HFFc6 (cell line): Measurements from ENCODE around the gene COX7B2. TPM values are rescaled to one million over a fixed set of nuclear protein-coding genes. Genes with fewer than 3 reads are reported as not detected.
A peak's percentile ranks its signal among the peaks of the same experiment; 100 is the strongest.

ENCODE experiments used
- DNase-seq: peaks from one replicate; pipeline ENCODE4 v3.0.0-alpha.2; 2018
- H3K27ac Mint-ChIP-seq: 2 replicates; pipeline ENCODE4 v1.8.0; 2020; ENCODE audit warnings: mild to moderate bottlenecking, mixed read lengths
- H3K27me3 Mint-ChIP-seq: 2 replicates; pipeline ENCODE4 v1.8.0; 2021; ENCODE audit warnings: mild to moderate bottlenecking, moderate library complexity, mixed read lengths; ENCODE audit not compliant: insufficient read depth
- H3K36me3 Mint-ChIP-seq: 2 replicates; pipeline ENCODE4 v1.8.0; 2021; ENCODE audit warnings: low read depth, mixed read lengths
- H3K4me1 Mint-ChIP-seq: 2 replicates; pipeline ENCODE4 v1.8.0; 2020; ENCODE audit warnings: low read depth, mixed read lengths
- H3K4me3 Mint-ChIP-seq: 2 replicates; pipeline ENCODE4 v1.8.0; 2020; ENCODE audit warnings: mild to moderate bottlenecking, moderate library complexity, mixed read lengths
- H3K9me3 Mint-ChIP-seq: 2 replicates; pipeline ENCODE4 v1.8.0; 2020; ENCODE audit warnings: mild to moderate bottlenecking, mixed read lengths
- total RNA-seq, 6 experiments: library from RNA; stranded (reverse); fragmentation: NEBNext Ultra II Directional; extraction: Animal tissue kit (Norgen Biotek cat#: 25700); gene quantifications; 2 replicates in 1 of 6; 3 replicates in 5 of 6; pipeline ENCODE4 v1.2.3, GENCODE V29; 2021
- TF ChIP-seq, protein P1 (sequence below): fragments of 200-600 bp; sonication (generic); IDR thresholded peaks from 2 replicates; pipeline ENCODE4 v1.5.0; 2021; ENCODE audit warnings: antibody characterized with exemption, mild to moderate bottlenecking

Gene COX7B2
- total RNA-seq, 6 experiments from 2014 or later = not detected

GRCh38 chr4:46894826-46895225 is 14.2 kb downstream of the COX7B2 start:
- no peaks in the 10 kb centered on the region for H3K27me3 Mint-ChIP-seq
- TF ChIP-seq, protein P1, sequence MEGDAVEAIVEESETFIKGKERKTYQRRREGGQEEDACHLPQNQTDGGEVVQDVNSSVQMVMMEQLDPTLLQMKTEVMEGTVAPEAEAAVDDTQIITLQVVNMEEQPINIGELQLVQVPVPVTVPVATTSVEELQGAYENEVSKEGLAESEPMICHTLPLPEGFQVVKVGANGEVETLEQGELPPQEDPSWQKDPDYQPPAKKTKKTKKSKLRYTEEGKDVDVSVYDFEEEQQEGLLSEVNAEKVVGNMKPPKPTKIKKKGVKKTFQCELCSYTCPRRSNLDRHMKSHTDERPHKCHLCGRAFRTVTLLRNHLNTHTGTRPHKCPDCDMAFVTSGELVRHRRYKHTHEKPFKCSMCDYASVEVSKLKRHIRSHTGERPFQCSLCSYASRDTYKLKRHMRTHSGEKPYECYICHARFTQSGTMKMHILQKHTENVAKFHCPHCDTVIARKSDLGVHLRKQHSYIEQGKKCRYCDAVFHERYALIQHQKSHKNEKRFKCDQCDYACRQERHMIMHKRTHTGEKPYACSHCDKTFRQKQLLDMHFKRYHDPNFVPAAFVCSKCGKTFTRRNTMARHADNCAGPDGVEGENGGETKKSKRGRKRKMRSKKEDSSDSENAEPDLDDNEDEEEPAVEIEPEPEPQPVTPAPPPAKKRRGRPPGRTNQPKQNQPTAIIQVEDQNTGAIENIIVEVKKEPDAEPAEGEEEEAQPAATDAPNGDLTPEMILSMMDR = no peak
- H3K9me3 Mint-ChIP-seq = no peaks in the 10 kb centered on the region
- no peak overlapping the region for H3K27ac Mint-ChIP-seq
- H3K36me3 Mint-ChIP-seq = no peaks in the 10 kb centered on the region
- no peaks in the 10 kb centered on the region for H3K4me1 Mint-ChIP-seq
- no peak overlapping the region for H3K4me3 Mint-ChIP-seq
- no peak for DNase-seq

DNA sequence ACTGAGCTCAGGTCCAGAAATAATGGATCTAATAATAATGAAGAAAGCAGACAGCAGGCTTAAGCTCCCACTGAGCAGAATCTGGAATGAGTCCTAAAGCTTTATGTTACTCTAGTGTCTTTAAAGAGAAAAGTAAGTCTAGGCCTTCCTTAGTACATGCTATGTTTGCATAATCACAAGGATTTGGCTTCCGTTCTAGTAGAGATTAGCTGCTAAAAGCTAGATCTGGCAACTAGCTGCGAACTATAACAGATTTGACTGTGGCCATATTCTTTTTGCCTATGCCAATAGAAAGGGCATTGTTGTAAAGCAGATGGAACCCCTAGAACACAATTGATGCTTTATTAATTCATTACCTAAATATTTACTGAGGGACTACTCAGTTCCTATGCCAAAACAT is 19.0 kb downstream of the COX7B2 start:
- H3K4me3 Mint-ChIP-seq = no peak overlapping the region
- DNase-seq = no peak
- no peaks in the 10 kb centered on the region for H3K36me3 Mint-ChIP-seq
- no peaks in the 10 kb centered on the region for H3K9me3 Mint-ChIP-seq
- H3K27ac Mint-ChIP-seq = no peak overlapping the region
- H3K4me1 Mint-ChIP-seq = no peaks in the 10 kb centered on the region
- TF ChIP-seq, protein P1 = no peak
- no peaks in the 10 kb centered on the region for H3K27me3 Mint-ChIP-seq

DNA sequence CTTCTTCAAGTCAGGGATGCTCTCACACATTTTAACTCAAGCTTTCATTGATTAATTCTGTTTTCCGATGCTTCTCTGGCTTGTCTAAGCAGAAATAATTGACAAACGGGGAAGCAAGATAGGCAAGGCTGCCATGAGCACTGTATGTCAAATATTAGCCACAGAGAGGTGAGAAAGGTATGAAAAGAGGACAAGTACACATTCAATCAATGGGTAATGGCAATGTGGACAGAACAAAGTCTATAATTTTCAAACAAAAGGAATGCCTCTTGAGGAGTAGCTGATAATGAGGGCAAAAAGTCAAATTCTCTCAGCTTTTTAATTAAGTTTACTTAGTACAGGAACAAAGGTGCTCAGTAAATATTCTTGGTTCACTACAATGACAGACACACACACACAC is 19.6 kb downstream of the COX7B2 start:
- Mint-ChIP-seq H3K27ac (no peak overlapping the region), H3K4me1 (no peaks in the 10 kb centered on the region), H3K27me3 (no peaks in the 10 kb centered on the region), H3K9me3 (no peaks in the 10 kb centered on the region), H3K4me3 (no peak overlapping the region), H3K36me3 (no peaks in the 10 kb centered on the region)
- TF ChIP-seq, protein P1 = no peak
- DNase-seq = no peak

DNA sequence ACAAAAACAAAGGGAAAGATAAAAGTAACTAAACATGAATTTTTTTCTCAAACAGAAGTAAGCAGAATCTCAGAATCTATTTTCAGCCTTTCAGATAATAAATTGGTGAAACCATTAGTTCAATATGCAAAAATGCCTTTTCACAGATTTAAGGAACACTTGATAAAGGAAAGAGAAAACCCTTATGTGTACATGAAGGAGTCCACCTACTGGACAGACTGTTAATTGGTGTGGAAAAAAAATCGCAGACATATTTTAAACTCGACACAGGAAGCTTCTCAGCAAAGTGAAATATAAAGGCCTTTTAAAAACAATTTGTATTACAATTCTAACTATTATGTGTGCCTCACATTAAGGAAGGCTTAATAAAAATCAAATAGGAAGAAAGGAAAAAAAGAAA is 22.3 kb downstream of the COX7B2 start:
- no peaks in the 10 kb centered on the region for H3K4me1 Mint-ChIP-seq
- H3K9me3 Mint-ChIP-seq = no peaks in the 10 kb centered on the region
- H3K27ac Mint-ChIP-seq = no peak overlapping the region
- DNase-seq = no peak
- H3K36me3 Mint-ChIP-seq = no peaks in the 10 kb centered on the region
- TF ChIP-seq, protein P1 = peak; percentile 54
- H3K27me3 Mint-ChIP-seq = no peaks in the 10 kb centered on the region
- H3K4me3 Mint-ChIP-seq = no peak overlapping the region

- H3K4me3 Mint-ChIP-seq = no peak overlapping the region
- H3K9me3 Mint-ChIP-seq = peaks cover 6% of the 10 kb centered on the region
- TF ChIP-seq, protein P1 = no peak
- H3K27me3 Mint-ChIP-seq = peaks cover 4% of the 10 kb centered on the region; the same call in 1 of the 2 replicates
- H3K4me1 Mint-ChIP-seq = no peaks in the 10 kb centered on the region
- no peak overlapping the region for H3K27ac Mint-ChIP-seq
- H3K36me3 Mint-ChIP-seq = no peaks in the 10 kb centered on the region
- DNase-seq = no peak
Observed at GRCh38 chr4:46878641-46879040, 30.4 kb downstream of the COX7B2 start.

- H3K4me3 Mint-ChIP-seq = no peak overlapping the region
- peaks cover 4% of the 10 kb centered on the region; the same call in 1 of the 2 replicates for H3K27me3 Mint-ChIP-seq
- no peak overlapping the region for H3K27ac Mint-ChIP-seq
- no peak for DNase-seq
- no peaks in the 10 kb centered on the region for H3K4me1 Mint-ChIP-seq
- no peaks in the 10 kb centered on the region for H3K36me3 Mint-ChIP-seq
- H3K9me3 Mint-ChIP-seq = peaks cover 11% of the 10 kb centered on the region
- TF ChIP-seq, protein P1 = no peak
Observed at GRCh38 chr4:46874811-46875210, 34.2 kb downstream of the COX7B2 start.
